Astrocyte (in vitro differentiated cells and primary cell): ENCODE data around the gene POLR2H. TPM values are rescaled to one million over a fixed set of nuclear protein-coding genes. Genes with fewer than 3 reads are reported as not detected.

Source experiments
- DNase-seq: peaks from one replicate; pipeline ENCODE4 v3.0.0-alpha.2; 2010; ENCODE audit warnings: low read depth
- FAIRE-seq: peaks from 2 replicates; lab custom pipeline; 2011; peaks lifted over from hg19 to GRCh38; lab: Jason Lieb, UNC
- H2AFZ ChIP-seq: 2 replicates; pipeline ENCODE4 v1.6.0; 2012; ENCODE audit warnings: low read depth, low read length, inconsistent platforms
- H3K27ac ChIP-seq: 2 replicates; pipeline ENCODE4 v1.5.1; 2011; ENCODE audit warnings: low read depth, low read length, inconsistent platforms
- H3K27me3 ChIP-seq: 2 replicates; pipeline ENCODE4 v1.6.0; 2011; ENCODE audit warnings: low read length, inconsistent platforms; ENCODE audit not compliant: insufficient read depth
- H3K36me3 ChIP-seq: 2 replicates; pipeline ENCODE4 v1.5.1; 2011; ENCODE audit warnings: low read length, inconsistent platforms; ENCODE audit not compliant: insufficient read depth
- H3K4me1 ChIP-seq: 2 replicates; pipeline ENCODE4 v1.5.1; 2011; ENCODE audit warnings: low read length, inconsistent platforms; ENCODE audit not compliant: insufficient read depth
- H3K4me2 ChIP-seq: 2 replicates; pipeline ENCODE4 v1.6.0; 2012; ENCODE audit warnings: low read length, inconsistent platforms
- H3K4me3 ChIP-seq: 2 replicates; pipeline ENCODE4 v1.5.1; 2011; ENCODE audit warnings: low read depth, mild to moderate bottlenecking, low read length, inconsistent platforms; ENCODE audit not compliant: insufficient read depth
- H3K79me2 ChIP-seq: 2 replicates; pipeline ENCODE4 v1.6.0; 2012; ENCODE audit warnings: mild to moderate bottlenecking, low read length, inconsistent platforms; ENCODE audit not compliant: insufficient read depth
- H3K9ac ChIP-seq: 2 replicates; pipeline ENCODE4 v1.6.0; 2012; ENCODE audit warnings: mild to moderate bottlenecking, low read length, inconsistent platforms
- H3K9me3 ChIP-seq: 2 replicates; pipeline ENCODE4 v1.5.1; 2012; ENCODE audit warnings: low read depth, mild to moderate bottlenecking, low read length, inconsistent platforms; ENCODE audit not compliant: insufficient read depth
- H4K20me1 ChIP-seq: 2 replicates; pipeline ENCODE4 v1.6.0; 2012; ENCODE audit warnings: low read length, inconsistent platforms; ENCODE audit not compliant: insufficient read depth
- H3K27ac Mint-ChIP-seq: one replicate; pipeline ENCODE4 v1.8.0; 2021; ENCODE audit warnings: mild to moderate bottlenecking, mixed read lengths; ENCODE audit not compliant: unreplicated experiment
- H3K27me3 Mint-ChIP-seq: one replicate; pipeline ENCODE4 v1.8.0; 2021; ENCODE audit warnings: low read depth, mixed read lengths; ENCODE audit not compliant: unreplicated experiment
- H3K36me3 Mint-ChIP-seq: one replicate; pipeline ENCODE4 v1.8.0; 2021; ENCODE audit warnings: low read depth, mixed read lengths; ENCODE audit not compliant: unreplicated experiment
- H3K4me1 Mint-ChIP-seq: one replicate; pipeline ENCODE4 v1.8.0; 2021; ENCODE audit warnings: low read depth, mixed read lengths; ENCODE audit not compliant: unreplicated experiment
- H3K4me3 Mint-ChIP-seq: one replicate; pipeline ENCODE4 v1.8.0; 2021; ENCODE audit warnings: mild to moderate bottlenecking, moderate library complexity, mixed read lengths; ENCODE audit not compliant: unreplicated experiment
- H3K9me3 Mint-ChIP-seq: one replicate; pipeline ENCODE4 v1.8.0; 2021; ENCODE audit warnings: mild to moderate bottlenecking, mixed read lengths; ENCODE audit not compliant: unreplicated experiment
- EZH2 ChIP-seq: IDR thresholded peaks from 2 replicates; pipeline ENCODE4 v1.6.1; 2012; ENCODE audit warnings: mild to moderate bottlenecking, low read length, inconsistent platforms; ENCODE audit not compliant: insufficient read depth
- total RNA-seq: library from RNA; stranded (reverse); gene quantifications from 2 replicates; pipeline ENCODE4 v1.2.1, GENCODE V29; 2021
- TF ChIP-seq, protein P1 (sequence below): IDR thresholded peaks from 2 replicates; pipeline ENCODE4 v1.5.1; 2011; ENCODE audit warnings: low read depth, mild to moderate bottlenecking, inconsistent platforms, low read length, moderate library complexity; ENCODE audit not compliant: insufficient read depth

Gene POLR2H
- total RNA-seq, 1 donor from 2014 or later: 63.2 TPM

DNA sequence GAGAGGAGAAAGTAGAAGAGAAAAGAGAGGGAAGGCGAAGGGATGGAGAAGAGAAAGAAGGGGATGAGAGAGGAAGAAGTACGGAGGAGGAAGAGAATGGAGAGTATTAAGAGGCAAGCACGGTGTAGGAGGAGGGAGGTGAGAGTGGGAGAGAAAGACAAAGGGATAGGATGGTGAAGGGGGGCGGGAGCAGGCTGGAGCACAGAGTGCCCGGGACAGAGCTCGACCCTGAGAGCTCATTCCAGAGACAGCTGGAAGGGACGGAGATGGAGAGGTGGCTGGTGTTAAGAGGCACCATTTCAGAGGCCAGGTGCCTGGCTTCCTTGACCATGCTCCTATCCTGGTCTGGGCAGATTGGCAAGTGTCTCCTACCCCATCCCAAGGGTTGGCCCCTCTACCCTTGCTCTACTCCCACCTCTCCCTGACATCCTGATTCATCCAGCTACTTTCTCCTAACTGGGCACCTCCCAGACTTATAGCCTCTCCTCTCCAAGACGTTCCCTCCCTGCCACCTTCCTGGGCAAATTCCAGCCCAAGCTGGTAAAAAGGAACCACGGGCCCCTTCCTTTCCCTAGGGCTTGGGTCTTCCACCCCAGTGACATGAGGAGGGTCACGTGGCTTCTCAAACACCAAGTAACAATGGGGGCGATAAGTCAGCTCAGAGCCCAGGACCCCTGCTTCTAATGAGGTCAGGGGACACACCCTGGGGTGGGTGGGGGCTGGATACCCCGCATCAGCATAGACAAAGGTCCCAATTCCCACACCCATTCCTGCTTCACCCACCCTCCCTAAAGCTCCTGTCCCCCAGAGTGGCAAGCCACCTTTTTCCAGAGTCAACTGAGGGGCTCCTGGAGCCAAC is 1.2 kb upstream of the POLR2H start:
- Histone ChIP-seq H3K9me3 (no peaks in the 10 kb centered on the region), H4K20me1 (peaks cover 17% of the 10 kb centered on the region), H3K4me2 (peak overlapping the region; percentile 92), H3K27ac (no peak overlapping the region), H3K4me1 (peaks cover 10% of the 10 kb centered on the region), H3K79me2 (peaks cover 33% of the 10 kb centered on the region), H3K36me3 (peaks cover 6% of the 10 kb centered on the region), H3K9ac (peak overlapping the region; percentile 88), H3K27me3 (no peaks in the 10 kb centered on the region), H2AFZ (peak overlapping the region; percentile 92), H3K4me3 (peak overlapping the region; percentile 82)
- Mint-ChIP-seq H3K36me3 (peaks cover 17% of the 10 kb centered on the region), H3K9me3 (no peaks in the 10 kb centered on the region), H3K4me1 (peaks cover 24% of the 10 kb centered on the region), H3K4me3 (peak overlapping the region; percentile 88), H3K27me3 (no peaks in the 10 kb centered on the region), H3K27ac (peak overlapping the region; percentile 53)
- no peak for FAIRE-seq
- no peak for DNase-seq
- no peak for TF ChIP-seq EZH2
- TF ChIP-seq, protein P1, sequence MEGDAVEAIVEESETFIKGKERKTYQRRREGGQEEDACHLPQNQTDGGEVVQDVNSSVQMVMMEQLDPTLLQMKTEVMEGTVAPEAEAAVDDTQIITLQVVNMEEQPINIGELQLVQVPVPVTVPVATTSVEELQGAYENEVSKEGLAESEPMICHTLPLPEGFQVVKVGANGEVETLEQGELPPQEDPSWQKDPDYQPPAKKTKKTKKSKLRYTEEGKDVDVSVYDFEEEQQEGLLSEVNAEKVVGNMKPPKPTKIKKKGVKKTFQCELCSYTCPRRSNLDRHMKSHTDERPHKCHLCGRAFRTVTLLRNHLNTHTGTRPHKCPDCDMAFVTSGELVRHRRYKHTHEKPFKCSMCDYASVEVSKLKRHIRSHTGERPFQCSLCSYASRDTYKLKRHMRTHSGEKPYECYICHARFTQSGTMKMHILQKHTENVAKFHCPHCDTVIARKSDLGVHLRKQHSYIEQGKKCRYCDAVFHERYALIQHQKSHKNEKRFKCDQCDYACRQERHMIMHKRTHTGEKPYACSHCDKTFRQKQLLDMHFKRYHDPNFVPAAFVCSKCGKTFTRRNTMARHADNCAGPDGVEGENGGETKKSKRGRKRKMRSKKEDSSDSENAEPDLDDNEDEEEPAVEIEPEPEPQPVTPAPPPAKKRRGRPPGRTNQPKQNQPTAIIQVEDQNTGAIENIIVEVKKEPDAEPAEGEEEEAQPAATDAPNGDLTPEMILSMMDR: no peak

DNA sequence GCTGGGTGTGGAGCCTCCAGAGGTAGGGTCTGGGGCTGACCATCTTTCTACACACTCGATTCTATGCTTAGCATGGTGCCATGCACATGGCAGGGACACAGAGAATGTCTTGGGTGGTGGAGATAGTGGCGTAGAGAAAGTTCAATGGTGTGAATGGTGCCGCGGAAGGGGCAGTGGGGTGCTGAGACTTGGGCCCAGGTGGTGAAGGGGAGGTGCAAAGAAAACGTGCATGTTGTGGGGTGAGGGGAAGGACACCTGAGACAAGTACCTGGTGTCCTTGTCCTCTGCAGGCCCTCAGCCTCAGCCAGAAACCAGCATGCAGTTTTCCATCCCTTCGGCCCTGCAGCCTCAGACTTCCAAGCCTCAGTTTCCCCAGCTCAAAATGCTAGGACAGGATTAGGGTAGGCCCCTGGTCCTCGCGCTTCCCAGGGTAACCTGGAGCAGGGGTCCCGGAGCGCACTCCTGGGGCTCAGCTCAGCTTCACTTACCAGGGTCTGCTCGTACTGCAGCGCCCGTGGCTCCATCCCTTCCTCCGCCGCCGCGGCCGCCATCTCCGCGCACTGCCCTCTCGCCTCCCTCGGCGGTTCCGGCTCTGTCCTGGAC is 480 bp upstream of the POLR2H start:
- H3K27me3 Mint-ChIP-seq: no peaks in the 10 kb centered on the region
- H3K4me1 Mint-ChIP-seq: peaks cover 16% of the 10 kb centered on the region
- Histone ChIP-seq H2AFZ (peak overlapping the region; percentile 92), H3K4me2 (peak overlapping the region; percentile 92), H3K79me2 (peaks cover 34% of the 10 kb centered on the region), H3K36me3 (peaks cover 6% of the 10 kb centered on the region), H3K4me1 (peaks cover 10% of the 10 kb centered on the region), H3K9me3 (no peaks in the 10 kb centered on the region), H3K27me3 (no peaks in the 10 kb centered on the region), H3K9ac (peak overlapping the region; percentile 88), H3K27ac (no peak overlapping the region), H4K20me1 (peaks cover 17% of the 10 kb centered on the region), H3K4me3 (peak overlapping the region; percentile 82)
- H3K4me3 Mint-ChIP-seq: peak overlapping the region; percentile 88
- H3K27ac Mint-ChIP-seq: peak overlapping the region; percentile 53
- peaks cover 13% of the 10 kb centered on the region for H3K36me3 Mint-ChIP-seq
- TF ChIP-seq, protein P1: no peak
- TF ChIP-seq EZH2: no peak
- FAIRE-seq (no peak), DNase-seq (no peak)
- H3K9me3 Mint-ChIP-seq: no peaks in the 10 kb centered on the region
